G401.6 (cell line): ENCODE data around the gene RENBP.
"Not testable (repeated sequence)": the region's sequence is repeated elsewhere in the genome, so short reads cannot be mapped to it uniquely, and the experiment has no call there.

ENCODE experiments used
- FAIRE-seq: peaks from 2 replicates; lab custom pipeline; 2012; peaks lifted over from hg19 to GRCh38; lab: Jason Lieb, UNC

Gene RENBP

DNA sequence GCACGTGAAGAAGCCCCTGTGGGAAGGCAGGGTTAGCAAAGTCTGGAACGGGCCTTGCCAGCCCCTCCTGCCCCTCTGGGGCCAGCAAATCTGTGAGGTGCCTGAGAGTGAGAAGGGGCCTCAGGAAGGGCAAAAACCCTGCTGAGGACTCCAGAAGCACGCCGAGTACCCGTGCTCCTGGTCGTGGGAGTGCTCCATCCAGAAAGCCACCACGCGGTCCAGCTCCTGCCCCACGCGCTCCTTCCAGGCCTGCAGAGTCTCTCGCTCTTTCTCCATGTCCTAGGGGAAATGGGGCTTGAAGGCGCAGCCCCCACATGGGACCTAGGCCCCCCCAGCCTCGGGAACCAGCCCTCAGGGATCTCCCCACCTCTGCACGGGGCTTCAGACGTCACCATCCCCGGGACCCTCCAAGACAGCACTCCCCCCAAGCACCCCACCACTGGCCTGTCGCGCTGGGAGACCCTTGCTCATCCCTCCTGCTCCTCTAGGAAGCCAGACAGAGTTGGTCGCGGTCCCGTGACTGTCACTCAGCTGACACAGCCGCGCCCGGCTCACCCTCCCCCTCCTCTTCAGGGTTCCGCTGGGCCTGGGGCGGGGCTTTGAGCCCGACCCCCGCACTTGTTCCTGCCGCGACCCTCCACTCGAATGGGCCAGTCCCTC, at the start of gene RENBP:
Gene RENBP, minus strand, starts transcription at position 504 of the 660 bp plus-strand sequence. Its CDS starts 33 bp downstream, at position 471.
- no peak for FAIRE-seq

GRCh38 chrX:153993978-153994377, 49.5 kb upstream of the RENBP start:
- FAIRE-seq = no peak

DNA sequence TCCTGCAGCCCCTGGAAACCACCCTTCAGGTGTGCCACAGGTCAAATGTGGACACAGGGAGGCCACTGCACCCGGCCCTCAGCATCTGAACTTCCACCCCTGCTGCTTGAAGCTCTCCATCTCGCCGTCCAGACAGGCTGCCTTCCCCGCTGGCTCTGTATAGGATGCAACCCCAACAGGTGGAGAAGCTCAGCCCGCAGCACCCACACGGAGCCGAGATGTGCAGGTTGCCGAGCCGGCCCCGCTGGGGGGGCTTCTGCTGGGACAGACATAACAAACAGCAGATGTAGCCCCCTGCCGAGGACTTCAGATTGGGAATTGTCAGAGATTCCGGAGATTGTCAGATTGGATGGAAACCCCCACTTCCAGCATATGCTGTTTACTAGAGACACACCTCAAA, 48.6 kb upstream of the RENBP start:
- no peak for FAIRE-seq

GRCh38 chrX:153992180-153992579, 47.7 kb upstream of the RENBP start:
- FAIRE-seq = no peak

DNA sequence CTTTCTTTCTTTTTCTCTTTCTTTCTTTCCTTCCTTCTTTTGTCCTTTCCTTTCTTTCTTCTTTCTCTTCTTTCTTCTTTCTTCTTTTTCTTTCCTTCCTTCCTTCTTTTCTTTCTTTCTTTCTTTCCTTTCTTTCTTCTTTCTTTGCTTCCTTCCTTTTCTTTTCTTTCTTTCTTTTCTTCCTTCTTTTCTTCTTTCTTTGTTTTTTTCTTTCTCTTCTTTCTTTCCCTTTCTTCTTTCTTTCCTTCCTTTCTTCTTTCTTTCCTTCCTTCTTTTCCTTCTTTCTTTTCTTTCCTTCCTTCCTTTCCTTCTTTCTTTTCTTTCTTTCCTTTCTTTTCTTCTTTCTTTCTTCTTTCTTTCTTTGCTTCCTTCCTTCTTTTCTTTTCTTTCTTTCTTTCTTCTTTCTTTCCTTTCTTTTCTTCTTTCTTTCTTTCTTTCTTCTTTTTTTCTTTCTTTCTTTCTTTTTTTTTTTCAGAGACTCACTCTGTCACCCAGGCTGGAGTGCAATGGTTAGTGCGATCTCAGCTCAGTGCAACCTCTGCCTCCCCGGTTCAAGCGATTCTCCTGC, 46.7 kb upstream of the RENBP start:
- no peak for FAIRE-seq

- FAIRE-seq = no peak
Observed at GRCh38 chrX:153989973-153990655, 45.7 kb upstream of the RENBP start.

- no peak for FAIRE-seq
Observed at GRCh38 chrX:153988493-153988892, 44.0 kb upstream of the RENBP start.

DNA sequence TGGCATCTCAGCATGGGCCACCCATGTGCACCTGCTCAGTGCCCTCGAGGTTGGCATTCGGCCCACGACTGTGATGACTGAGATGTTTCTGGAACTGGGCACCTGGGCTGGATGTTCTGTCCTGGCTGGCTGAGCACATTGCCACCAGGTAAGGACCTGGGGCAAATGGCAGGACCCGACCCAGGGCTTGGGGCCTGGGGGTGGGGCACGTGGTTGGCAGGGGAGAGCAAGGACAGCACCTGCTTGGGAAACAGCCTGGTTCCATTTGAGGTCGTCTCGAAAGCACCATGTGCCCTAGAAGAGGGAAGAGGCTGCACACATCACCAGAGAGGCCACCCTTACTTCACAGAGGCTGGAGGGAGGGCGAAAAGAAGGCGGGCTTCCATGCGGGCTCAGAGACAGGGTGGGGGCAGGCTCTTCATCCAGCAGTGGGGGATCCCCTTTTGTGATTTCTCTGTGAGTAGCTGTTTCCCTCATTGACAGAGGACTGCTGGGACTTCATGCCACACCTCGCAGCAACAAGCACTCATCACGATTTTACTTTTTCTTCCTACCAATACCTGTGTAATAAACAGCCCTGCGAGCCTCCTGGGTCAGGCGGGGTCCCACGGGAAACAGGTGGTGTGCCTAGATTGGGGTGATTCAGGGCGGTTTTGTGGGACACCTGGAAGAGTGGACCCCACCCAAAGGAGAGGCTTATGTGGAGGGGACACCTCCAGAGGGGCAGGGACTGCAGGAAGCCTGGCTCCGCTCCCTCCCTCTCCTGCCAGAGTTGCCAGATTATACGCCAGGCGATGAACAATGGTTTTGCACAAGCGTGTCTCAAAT, 40.1 kb upstream of the RENBP start:
- no peak for FAIRE-seq

DNA sequence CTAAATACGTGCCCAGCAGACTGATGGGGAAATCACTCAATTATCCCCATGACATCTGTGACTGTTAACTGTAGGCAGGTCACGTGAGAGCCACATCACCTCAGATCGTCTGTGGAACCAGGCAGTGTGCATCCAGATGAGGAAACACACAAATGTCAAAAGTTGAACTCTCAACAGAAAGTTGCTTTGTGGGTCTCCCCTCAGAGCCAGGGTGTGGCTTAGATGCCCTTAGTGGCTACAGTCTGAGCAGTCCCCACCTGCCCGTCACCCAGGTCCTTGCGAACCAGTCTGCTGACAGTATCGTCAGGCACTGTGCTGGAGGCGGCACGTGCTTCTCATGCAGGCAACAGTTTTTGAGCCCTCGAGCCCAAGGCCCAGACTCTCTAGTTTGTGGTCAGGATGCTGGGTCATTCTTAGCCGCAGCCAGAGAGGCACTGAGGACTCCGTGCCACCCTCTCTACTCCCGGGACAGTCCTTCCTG, 38.9 kb upstream of the RENBP start:
- no peak for FAIRE-seq

GRCh38 chrX:153981771-153982533, 37.5 kb upstream of the RENBP start:
- no peak for FAIRE-seq

- FAIRE-seq = no peak
Observed at GRCh38 chrX:153981231-153981630, 36.8 kb upstream of the RENBP start.

GRCh38 chrX:153980394-153980793, 36.0 kb upstream of the RENBP start:
- not testable (repeated sequence) for FAIRE-seq

DNA sequence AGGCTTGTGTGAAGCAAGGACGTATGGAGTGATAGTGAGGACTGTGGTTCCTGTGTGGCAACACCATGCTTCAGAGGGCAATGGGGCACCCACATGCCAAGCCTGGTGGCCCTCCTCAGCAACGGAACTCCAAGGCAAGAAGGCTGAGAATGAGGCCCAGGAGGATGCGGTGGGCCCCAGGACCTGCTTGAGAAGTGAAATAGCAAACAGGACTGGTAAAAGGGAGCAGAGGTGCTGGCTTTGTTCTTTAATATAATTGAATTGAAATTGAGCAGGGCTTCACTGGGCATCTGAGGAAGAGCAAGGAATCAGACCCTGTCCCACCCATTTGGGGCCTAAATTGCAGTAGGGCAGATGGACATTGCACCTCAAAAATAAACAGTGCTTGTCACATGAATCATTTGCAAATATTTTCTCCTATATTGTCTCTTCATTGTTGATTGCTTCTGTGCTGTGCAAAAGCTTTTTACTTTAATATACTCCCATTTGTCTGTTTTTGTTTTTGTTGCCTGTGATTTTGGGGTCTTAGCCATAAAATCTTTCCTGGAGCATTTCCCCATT, 30.4 kb upstream of the RENBP start:
- no peak for FAIRE-seq

DNA sequence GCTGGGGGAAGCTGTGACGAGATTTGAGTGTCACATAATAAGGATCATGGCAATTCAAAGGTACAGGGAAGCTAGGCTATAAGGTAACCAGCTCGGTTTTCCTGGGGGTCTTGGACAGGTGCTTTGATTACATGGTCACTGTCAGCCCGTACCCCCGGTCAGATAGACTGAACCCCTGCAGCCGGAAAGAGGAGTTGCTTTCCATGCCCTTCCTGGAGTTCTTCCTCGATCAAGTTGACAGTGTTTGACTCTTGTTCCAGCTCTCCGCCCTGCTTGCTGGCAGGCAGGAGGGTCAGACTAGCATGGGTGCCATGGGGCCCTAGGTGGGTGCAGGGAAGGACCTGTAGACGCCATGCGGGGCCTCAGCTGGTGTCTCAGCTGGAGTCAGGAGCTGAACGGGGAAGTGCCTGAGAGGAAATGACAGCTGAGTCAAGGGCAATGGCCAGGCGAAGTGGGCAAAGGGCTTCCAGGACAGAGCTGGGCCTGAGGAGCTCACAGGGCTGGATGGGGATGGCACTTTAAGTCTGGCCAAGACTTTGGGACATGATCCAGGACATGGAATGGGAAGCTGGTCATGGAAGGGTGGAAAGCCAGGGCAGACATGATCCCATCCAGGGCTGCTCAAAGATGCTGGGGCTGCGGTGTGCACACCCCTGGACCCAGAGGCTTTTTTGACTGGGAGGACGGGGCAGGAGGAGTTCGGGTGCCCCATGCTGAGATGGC, 29.7 kb upstream of the RENBP start:
- no peak for FAIRE-seq

DNA sequence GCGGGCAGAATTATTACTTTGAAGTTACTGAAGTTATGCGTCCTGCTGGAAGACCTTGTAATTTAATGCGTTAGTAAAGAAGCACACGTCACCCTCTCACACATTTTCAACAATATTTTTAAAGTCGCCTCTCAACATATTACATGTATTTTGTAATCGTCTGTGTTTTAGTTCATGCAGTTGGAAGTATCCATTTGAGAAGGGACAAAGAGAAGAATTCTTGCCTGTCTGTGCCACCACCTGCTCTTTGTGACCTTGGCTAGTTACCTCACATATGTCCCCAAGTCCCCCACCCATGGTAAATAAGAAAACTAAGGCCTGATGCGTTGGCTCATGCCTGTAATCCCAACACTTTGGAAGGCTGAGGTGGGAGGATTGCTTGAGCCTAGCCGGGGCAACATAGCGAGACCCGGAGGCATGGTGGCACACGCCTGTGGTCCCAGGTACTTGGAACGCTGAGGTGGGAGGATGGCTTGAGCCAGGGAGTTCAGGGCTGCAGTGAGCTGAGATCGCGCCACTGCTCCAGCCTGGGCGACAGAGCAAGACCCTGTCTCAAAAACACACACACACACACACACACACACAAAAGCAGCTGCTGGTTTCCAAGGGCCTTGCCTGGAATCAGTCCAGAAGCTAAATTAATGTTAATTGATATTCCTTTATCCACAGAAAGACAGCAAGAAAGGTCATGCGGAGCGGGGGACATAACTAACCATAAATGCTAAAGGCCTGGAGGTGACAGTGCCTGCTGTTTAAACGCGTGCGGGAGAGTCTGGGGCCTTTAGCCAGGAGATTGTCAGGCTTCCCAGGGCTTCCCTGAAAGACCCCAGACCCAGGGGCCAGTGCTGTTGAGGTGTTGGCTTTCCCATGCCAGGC, 28.9 kb upstream of the RENBP start:
- FAIRE-seq = no peak

- no peak for FAIRE-seq
Observed at GRCh38 chrX:153972368-153973126, 28.1 kb upstream of the RENBP start, which contains the start of gene TMEM187. TMEM187 (plus strand) TSS chrX:153972754; CDS start chrX:153982063, 9,309 bp downstream.

DNA sequence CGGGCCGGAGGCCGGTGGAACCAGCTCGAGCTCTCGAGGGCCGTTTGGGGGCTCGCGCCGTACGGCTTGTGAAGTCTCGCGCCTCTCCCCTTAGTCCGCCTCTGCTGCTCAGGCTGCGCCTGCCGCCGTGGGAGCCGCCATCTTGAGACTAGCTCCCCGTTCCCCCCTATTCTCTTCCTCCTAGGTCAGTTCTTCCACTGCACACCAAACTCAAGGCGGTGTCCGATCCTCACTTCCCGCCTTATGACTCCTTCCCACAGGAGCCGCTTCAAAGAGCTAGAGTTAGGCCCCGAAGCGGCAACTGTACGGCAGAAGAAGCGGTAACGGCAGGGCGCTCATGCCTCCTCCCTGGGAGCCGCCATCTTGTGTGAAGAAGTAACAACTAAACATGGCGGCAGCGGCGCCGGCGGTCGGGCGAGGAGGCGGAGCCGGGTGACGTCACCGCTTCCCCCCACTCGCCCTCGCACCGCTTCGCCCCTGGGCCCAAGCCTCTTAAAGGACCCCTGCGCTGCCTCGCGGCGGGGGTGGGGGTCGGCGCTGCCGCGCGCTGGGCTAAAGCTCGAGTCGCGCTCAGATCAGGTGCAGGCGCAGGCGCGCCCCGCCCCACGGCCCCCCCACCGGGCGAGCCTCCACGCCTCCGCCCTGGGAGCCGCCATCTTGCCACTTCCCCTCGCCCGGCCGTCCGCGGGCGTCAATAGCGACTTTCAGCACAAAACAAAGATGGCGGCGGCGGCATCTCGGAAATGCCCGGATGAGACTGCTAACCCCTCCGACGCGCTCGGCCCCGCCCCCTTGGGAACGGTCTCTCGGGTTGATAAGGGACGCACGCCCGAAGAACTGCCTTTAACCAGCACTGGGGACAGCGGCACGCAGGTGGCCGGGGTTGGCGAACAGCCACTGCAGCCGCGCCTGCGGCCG, 27.3 kb upstream of the RENBP start, which contains the start of gene HCFC1:
Gene HCFC1, minus strand, starts transcription at position 369 of the 918 bp plus-strand sequence. CDS start 978 bp downstream, outside the sequence.
- FAIRE-seq = peak; percentile 87

DNA sequence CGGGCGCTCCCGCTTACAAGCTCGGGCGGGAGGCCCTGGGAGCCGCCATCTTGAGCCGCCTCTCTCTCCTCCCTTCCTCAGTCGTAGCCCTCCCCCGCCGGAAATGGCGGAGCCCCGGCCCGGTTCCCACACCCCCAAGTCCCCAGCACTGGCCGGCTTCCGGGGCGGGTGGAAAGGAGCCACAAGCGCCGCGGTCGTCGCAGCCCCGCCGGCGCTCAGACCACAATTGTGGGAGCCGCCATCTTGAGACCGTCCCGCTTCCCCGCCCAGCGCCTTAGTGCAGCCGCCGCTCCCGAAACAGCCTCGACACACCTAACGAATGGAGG, 26.6 kb upstream of the RENBP start:
- peak; percentile 90 for FAIRE-seq
